ENCODE data around the gene RFTN2.

The RFTN2 gene

GRCh38 chr2:197539734-197540133, 135.7 kb downstream of the RFTN2 start:
- no peak for DNase-seq

GRCh38 chr2:197538412-197538811, 137.0 kb downstream of the RFTN2 start:
- no peak for DNase-seq
